ENCODE results near the gene HEG1. TPM values are rescaled to one million over a fixed set of nuclear protein-coding genes. Genes with fewer than 3 reads are reported as not detected.

The HEG1 gene
- total and polyA plus RNA-seq, 2 of the 8 experiments (the other 6 are each of a cell fraction or from before 2014, with no cell fraction given): 5.3 to 9.7 TPM

GRCh38 chr3:125080077-125080476 lies 24.3 kb upstream of the HEG1 start:
- Histone ChIP-seq H2BK12ac (ENCODE audit: low read depth, low read length) (no peak overlapping the region), H2BK20ac (ENCODE audit: low read length) (no peak overlapping the region), H3K9me3 (ENCODE audit: insufficient read depth in 2 of 2, low read depth in 1 of 2, low read length in 1 of 2) (no peaks in the 10 kb centered on the region), H2AFZ (ENCODE audit: low read length) (no peak overlapping the region), H4K5ac (ENCODE audit: insufficient read length, low read depth, low read length) (no peak overlapping the region), H2BK15ac (ENCODE audit: low read length) (no peak overlapping the region), H3K36me3 (ENCODE audit: control insufficient read depth in 2 of 4, insufficient read depth in 4 of 4, low read length in 3 of 4) (peaks cover 0 to 7% (median 1%) of the 10 kb centered on the region in 4 experiments; a peak in 3 of 8 replicates), H4K8ac (ENCODE audit: extremely low read depth, insufficient read depth, low read length) (no peak overlapping the region), H3K18ac (ENCODE audit: extremely low read depth, low read length) (no peak overlapping the region), H3K23ac (ENCODE audit: insufficient read length) (no peak overlapping the region), H3K4me2 (ENCODE audit: insufficient read depth in 1 of 2, low read depth in 2 of 2, low read length in 2 of 2) (no peak overlapping the region), H3K27me3 (replicated peaks in 1 of 4; ENCODE audit: control insufficient read depth in 3 of 4, extremely low read depth in 1 of 4, insufficient read depth in 3 of 4, low read length in 3 of 4) (no peaks in the 10 kb centered on the region), H2AK5ac (ENCODE audit: low read depth, low read length) (no peak overlapping the region), H3K4ac (replicated peaks; ENCODE audit: insufficient read length, low read depth, low read length) (no peak overlapping the region), H3K4me1 (replicated peaks in 1 of 4; ENCODE audit: control insufficient read depth in 3 of 4, insufficient read depth in 4 of 4, low read length in 3 of 4) (peaks cover 0 to 6% (median 3%) of the 10 kb centered on the region in 4 experiments; a peak in 5 of 7 replicates), H4K91ac (replicated peaks; ENCODE audit: insufficient read length, low read length) (no peak overlapping the region), H3K27ac (ENCODE audit: low read depth, low read length) (no peak overlapping the region), H3K79me1 (ENCODE audit: low read depth, low read length) (no peaks in the 10 kb centered on the region), H3K56ac (replicated peaks; ENCODE audit: insufficient read length, low read depth, low read length) (no peak overlapping the region), H3K79me2 (ENCODE audit: control insufficient read depth in 1 of 2, insufficient read depth in 2 of 2, low read length in 2 of 2) (no peaks in the 10 kb centered on the region), H3K4me3 (ENCODE audit: extremely low read depth in 1 of 4, insufficient read depth in 2 of 4, low read depth in 3 of 4, low read length in 4 of 4) (no peak overlapping the region), H3K14ac (ENCODE audit: insufficient read length) (no peak overlapping the region), H2BK120ac (replicated peaks; ENCODE audit: low read depth, low read length) (no peak overlapping the region), H3K23me2 (ENCODE audit: low read depth, low read length) (no peaks in the 10 kb centered on the region; the same call in 1 of the 2 replicates), H2BK5ac (ENCODE audit: low read depth, low read length) (no peak overlapping the region), H3K9ac (replicated peaks in 1 of 4; ENCODE audit: extremely low read depth in 1 of 4, low read depth in 3 of 4, low read length in 3 of 4) (no peak overlapping the region; a peak in 1 of 7 replicates), H4K20me1 (replicated peaks in 1 of 2; ENCODE audit: control insufficient read depth in 1 of 2, insufficient read depth in 2 of 2, low read length in 2 of 2) (no peaks in the 10 kb centered on the region)
- DNase-seq (ENCODE audit: low read depth in 1 of 2, low spot score in 2 of 2) (no peak), FAIRE-seq (no peak)
- CTCF ChIA-PET (ENCODE audit: partially characterized antibody): interaction anchor here (0.6 to 1.0 kb wide), 3 partner anchors 85 to 506 kb away, joined by 3 read pairs; no protein-coding TSS in a partner anchor
- POLR2A ChIA-PET (ENCODE audit: partially characterized antibody): no interaction called here
- 100% methylated on average over 1 of the region's 1 CpG; no CpG with 5 or more reads in 1 of the 2 experiments for WGBS, 2 experiments (ENCODE audit: extremely low coverage in 1 of 2, insufficient coverage in 1 of 2, insufficient read length in 1 of 2, insufficient replicate concordance in 2 of 2, low coverage in 1 of 2, low lambda C conversion rate in 2 of 2, missing lambda C conversion rate in 1 of 2)
- TF ChIP-seq POLR2A (IDR thresholded peaks at IDR 0.05; ENCODE audit: control extremely low read depth in 1 of 2, low read depth in 2 of 2, low read length in 2 of 2) (no peak), MAFK (IDR thresholded peaks at IDR 0.05; ENCODE audit: low read depth, low read length) (no peak)

All from H1 (cell line).